Stimulated activated CD4-positive, alpha-beta T cell treated with anti-CD3 and anti-CD28 coated beads, TNF-alpha, amount 100 ng/mL, for 4 hours (primary cell): Measurements from ENCODE around the gene CA9.

ENCODE experiments used
- DNase-seq, 3 experiments: peaks; one replicate each; pipeline ENCODE4 v3.0.0-alpha.2; 2020; ENCODE audit warnings: low read depth in 3 of 3

The CA9 gene

GRCh38 chr9:35651956-35652828 is 21.5 kb upstream of the CA9 start:
- DNase-seq: no peak

- DNase-seq: no peak
These were observed 20.9 kb upstream of the CA9 start for GRCh38 chr9:35652829-35653209.

DNA sequence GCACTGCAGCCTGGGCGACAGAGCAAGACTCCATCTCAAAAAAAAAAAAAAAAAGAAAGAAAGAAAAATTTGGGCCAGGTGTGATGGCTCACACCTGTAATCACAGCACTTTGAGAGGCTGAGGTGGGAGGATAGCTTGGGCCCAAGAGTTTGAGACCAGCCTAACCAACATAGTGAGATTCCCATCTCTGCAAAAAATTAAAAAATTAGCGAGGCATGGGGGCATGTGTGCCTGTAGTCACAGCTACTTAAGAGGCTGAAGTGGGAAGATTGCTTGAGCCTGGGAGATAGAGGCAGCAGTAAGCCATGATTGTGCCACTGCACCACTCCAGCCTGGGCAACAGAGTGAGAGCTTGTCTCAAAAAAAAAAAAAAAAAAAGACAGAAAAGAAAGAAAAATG is 20.1 kb upstream of the CA9 start:
- DNase-seq: no peak

- no peak for DNase-seq
These were observed 17.4 kb upstream of the CA9 start for GRCh38 chr9:35656348-35656747.

DNA sequence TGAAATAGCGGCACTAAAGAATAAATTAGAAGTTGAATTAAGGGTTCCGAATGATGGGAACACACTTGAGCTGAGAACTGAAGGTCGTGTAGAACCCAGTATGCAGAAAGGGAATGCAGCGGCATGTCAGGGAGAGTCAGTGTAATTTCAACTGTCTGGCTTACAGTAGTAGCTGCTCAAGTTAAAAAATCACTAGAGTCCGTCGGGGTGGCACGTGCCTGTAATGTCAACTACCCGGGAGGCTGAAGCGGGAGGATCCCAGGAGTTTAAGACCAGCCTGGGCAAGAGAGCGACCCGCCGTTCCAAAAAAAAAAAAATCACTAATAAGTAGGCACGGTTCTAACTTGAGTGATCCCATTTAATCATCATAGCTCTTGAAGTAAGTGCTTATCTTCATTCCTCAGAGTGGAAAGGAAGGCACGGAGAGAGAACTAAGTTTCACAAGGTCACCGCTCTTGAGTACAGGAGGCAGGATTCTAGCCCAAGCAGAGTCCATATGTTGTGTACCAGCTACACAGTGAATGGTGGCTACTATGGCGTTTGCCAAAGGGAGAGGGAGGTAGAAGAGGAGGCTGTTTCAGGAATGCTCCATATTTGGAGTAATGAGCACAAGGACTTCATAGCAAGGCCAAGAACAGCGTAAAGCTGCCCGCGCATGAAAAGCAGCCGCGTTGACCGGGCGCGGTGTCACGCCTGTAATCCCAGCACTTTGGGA is 16.7 kb upstream of the CA9 start:
- DNase-seq: no peak

GRCh38 chr9:35657546-35658136 is 16.1 kb upstream of the CA9 start, which contains the start of gene RMRP:
TSS of gene RMRP (minus strand) at chr9:35658019.
- DNase-seq: peak; percentile 89 to 91 (median 90)

DNA sequence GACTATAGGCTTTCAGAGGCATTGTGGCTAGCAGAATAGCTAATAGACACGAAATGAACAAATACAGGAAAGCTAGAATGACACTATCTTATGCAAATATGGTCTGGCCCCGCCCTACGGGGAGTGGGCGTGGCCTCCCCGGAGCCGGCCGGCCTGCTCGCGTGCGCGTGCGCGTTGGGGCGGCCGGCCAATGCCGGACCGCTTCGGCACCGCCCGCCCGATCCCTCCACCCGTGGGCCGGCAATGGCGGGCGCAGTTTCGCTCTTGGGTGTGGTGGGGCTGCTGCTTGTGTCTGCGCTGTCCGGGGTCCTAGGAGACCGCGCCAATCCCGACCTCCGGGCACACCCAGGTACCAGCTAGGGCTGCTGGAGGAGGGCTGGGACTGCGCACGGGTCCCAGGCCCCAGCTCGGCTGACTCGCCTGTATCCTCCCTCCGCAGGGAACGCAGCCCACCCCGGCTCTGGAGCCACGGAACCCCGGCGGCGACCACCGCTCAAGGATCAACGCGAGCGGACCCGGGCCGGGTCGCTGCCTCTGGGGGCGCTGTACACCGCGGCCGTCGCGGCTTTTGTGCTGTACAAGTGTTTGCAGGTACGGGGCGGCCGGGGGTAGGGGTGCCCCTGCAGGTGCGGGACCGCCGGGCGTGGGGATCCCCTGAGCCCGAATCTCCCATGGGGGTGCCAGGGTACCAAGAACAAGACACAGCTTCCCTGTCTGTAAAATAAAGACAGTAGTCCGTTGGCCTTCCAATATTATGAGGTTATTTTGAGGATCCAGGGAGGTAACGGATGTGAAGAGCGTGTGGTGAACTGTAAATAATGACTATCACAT is 15.4 kb upstream of the CA9 start, which contains the start of gene CCDC107:
Gene CCDC107 (plus strand): TSS at position 156 of the 831 bp plus-strand sequence. CDS start 88 bp downstream, at position 244.
- DNase-seq: peak; percentile 70 to 79 (median 72)

DNA sequence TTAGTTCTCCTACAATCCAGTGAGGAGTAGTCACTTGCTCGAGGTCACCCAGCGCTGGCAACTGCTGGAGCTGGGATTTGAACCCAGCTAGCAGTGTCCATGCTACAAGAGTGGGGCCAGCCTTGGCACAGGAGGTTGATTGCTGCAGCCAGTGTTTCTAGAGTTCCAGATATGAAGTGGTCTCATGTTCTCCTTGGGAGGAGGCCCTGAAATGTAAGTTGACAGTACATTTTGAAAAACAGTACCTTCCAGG is 14.8 kb upstream of the CA9 start:
- no peak for DNase-seq

DNA sequence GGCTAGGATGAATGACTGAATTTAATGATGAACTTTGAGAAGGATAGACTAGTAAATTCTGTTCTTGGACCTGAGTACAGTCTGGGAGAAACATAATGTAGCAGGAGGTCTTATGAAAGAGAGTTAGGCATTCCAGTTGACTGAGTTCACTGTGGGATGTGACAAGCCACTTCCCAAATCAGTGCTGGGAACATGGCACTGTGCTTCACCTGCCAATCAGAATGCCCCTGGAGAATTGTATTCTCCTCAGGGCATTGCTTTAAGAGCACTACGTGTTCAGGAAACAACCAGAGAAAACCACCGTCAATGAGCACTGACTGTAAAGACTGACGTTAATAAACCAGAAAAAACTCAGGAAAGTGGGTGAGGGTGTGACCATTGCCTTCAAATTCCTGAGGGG is 14.4 kb upstream of the CA9 start:
- DNase-seq: no peak

GRCh38 chr9:35660966-35661415 is 12.7 kb upstream of the CA9 start:
- no peak for DNase-seq

GRCh38 chr9:35661756-35662350 is 11.9 kb upstream of the CA9 start:
- DNase-seq: no peak

GRCh38 chr9:35662437-35662836 is 11.3 kb upstream of the CA9 start:
- no peak for DNase-seq

- peak in 1 of 3 experiments; percentile 33 for DNase-seq
These were observed 8.9 kb upstream of the CA9 start, which contains the start of gene ARHGEF39 for GRCh38 chr9:35664531-35665470. TSS of gene ARHGEF39 (minus strand) at chr9:35665195. CDS start at chr9:35665169, 26 bp downstream.

- no peak for DNase-seq
These were observed 8.3 kb upstream of the CA9 start for GRCh38 chr9:35665471-35665818.

DNA sequence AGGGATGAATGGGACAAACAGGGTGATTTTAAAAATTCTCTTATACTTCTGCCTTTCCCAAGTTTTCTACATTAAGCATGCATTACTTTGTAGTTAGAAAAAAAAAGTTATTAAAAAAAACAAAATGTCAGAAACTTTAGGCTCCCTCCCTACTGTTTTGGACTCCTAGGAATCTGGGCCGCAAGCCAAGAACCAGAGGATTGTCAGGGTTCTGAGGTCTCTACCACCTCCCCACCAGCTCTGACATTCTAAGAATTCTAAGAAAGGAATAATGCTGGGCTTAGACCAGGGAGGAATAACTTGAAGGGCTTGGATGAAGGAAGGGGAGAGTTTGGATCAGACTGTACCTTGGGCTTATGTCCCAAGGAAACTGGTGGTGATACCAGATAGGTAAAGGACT is 7.7 kb upstream of the CA9 start:
- DNase-seq: no peak

DNA sequence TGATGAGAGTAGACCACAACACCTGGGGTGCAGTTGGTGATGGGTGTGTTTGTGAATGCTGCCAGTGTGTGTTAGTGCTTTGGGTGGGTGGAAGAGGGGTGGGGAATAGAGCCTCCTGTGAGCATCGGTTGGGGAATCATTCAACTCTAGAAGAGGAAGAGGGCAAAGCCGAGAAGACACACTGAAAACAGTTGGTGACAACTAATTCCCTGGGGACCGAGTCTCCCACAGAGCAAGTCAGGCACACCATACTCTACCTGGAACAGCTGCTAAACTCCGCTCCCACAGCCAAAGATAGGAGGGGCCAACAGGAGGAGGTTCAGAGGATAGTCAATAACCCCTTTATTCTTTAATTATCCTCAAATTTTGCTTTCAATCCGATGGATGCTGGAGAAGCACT is 7.2 kb upstream of the CA9 start:
- DNase-seq: no peak

DNA sequence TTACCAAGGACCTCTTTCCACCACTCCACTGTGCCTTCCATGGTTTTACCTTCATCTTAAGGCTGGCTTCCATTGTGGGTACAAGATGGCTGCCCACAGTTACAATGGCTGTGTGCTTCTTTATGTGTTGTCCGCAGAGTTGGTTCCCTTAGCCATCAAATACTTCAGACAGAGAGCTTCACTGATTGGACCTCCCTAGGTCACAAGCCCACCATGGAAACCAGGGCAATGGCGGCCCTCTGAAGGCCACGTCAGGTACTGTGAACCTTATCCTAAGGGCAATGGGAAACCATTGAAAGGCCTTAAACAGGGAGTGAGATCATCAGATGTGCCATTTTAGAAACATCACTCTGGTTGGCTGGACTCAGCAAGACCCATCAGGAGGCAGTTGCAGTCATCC is 5.8 kb upstream of the CA9 start:
- DNase-seq: no peak

DNA sequence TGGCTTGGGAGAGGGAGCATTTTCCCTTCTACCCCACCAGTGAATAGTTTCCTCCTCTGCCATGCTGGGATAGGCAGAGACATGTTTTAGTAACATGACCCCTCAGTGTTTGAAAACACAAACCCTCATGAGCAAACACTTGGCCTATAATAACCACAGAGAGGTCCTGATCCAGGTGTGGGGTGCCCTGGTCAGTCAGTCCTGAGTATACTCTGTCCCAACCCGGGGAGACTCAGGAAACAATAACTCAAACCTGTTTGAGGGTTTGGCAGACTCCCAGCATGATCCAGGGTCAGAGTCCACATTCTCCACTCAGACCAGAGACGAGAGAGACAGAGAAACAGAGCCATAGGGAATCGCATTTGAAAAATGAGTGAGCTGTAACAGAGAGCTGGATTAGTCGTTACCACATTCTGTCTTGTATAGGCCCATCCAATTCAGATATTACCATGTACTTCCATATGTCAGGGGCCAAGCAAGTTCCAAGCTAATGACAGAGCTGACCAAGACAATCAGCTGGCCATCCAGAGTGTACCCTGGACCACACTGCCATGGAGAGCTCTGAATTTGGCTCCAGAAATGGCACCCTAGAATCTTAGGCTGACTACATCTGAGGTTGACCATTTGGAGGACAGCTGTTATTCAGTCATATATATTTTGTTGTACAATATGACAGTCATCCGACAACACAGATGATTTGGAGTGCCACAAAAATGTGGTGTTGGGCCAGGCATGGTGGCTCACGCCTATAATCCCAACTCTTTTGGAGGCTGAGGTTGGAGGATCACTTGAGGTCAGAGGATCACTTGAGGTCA is 4.2 kb upstream of the CA9 start:
- DNase-seq: no peak

- no peak for DNase-seq
These were observed 265 bp downstream of the CA9 start for GRCh38 chr9:35674025-35674361.

DNA sequence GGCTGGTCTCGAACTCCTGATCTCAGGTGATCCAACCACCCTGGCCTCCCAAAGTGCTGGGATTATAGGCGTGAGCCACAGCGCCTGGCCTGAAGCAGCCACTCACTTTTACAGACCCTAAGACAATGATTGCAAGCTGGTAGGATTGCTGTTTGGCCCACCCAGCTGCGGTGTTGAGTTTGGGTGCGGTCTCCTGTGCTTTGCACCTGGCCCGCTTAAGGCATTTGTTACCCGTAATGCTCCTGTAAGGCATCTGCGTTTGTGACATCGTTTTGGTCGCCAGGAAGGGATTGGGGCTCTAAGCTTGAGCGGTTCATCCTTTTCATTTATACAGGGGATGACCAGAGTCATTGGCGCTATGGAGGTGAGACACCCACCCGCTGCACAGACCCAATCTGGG is 1.5 kb downstream of the CA9 start:
- DNase-seq: no peak
